ENCODE data around the gene SLC2A9. TPM values are rescaled to one million over a fixed set of nuclear protein-coding genes. Genes with fewer than 3 reads are reported as not detected.

The SLC2A9 gene
- total RNA-seq, 1 donor from 2014 or later, result 3.4 TPM

DNA sequence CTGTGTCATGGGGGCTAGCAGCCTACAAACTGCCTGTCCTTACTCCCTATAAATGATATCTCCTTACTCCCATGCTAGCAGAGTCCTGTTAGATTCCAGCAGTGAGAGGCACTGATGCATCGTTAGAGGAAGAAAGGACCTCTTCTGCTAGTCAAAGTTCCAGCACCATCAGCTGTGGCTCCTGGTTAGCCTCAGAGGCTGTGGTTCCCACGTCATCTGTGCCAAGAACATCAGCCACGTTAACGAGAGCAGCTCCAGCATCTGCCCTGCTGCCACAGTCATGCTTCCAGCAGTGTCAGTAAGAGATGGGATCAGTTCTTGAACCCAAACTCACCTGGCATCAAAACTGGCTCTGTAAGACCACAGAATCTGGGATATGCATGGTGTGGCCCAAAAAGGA lies 88.5 kb downstream of the SLC2A9 start:
- Mint-ChIP-seq H3K27ac (no peak overlapping the region), H3K4me3 (no peak overlapping the region), H3K36me3 (ENCODE audit: low read depth) (no peaks in the 10 kb centered on the region), H3K9me3 (no peaks in the 10 kb centered on the region), H3K4me1 (ENCODE audit: low read depth) (no peaks in the 10 kb centered on the region), H3K27me3 (ENCODE audit: insufficient read depth) (peaks cover 4% of the 10 kb centered on the region)
- no peak for DNase-seq (ENCODE audit: low spot score)
- intact Hi-C loops (cut with micrococcal nuclease), result no loop called here

DNA sequence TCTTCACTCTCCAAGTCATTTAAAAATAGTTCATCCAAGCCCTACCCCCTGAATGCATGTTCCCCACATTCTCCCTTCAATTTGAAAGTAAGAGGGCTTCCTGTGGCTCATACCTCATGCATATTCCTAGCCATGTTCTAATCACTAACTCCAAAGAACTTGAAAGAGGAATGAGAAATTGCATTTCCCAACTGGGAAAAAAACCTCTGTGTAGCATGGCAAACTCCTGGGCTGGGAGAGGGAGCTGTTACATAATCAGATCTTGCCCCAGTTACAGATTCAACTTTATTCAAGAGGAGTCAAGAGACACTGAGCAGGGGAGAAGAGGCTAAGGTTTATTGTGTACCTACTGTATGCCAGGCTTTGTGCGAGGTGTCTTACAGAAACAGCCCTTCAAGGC lies 90.2 kb downstream of the SLC2A9 start:
- no peak overlapping the region for H3K4me3 Mint-ChIP-seq
- H3K27ac Mint-ChIP-seq, result no peak overlapping the region
- no peaks in the 10 kb centered on the region for H3K4me1 Mint-ChIP-seq (ENCODE audit: low read depth)
- intact Hi-C loops (cut with micrococcal nuclease), result no loop called here
- no peaks in the 10 kb centered on the region for H3K9me3 Mint-ChIP-seq
- H3K36me3 Mint-ChIP-seq (ENCODE audit: low read depth), result no peaks in the 10 kb centered on the region
- peaks cover 4% of the 10 kb centered on the region for H3K27me3 Mint-ChIP-seq (ENCODE audit: insufficient read depth)
- DNase-seq (ENCODE audit: low spot score), result no peak

GRCh38 chr4:9929111-9929510 lies 92.2 kb downstream of the SLC2A9 start:
- no peak for DNase-seq (ENCODE audit: low spot score)
- Mint-ChIP-seq H3K4me3 (no peak overlapping the region), H3K27me3 (ENCODE audit: insufficient read depth) (peaks cover 2% of the 10 kb centered on the region), H3K4me1 (ENCODE audit: low read depth) (no peaks in the 10 kb centered on the region), H3K9me3 (no peaks in the 10 kb centered on the region), H3K27ac (no peak overlapping the region), H3K36me3 (ENCODE audit: low read depth) (no peaks in the 10 kb centered on the region)
- intact Hi-C loops (cut with micrococcal nuclease), result no loop called here

DNA sequence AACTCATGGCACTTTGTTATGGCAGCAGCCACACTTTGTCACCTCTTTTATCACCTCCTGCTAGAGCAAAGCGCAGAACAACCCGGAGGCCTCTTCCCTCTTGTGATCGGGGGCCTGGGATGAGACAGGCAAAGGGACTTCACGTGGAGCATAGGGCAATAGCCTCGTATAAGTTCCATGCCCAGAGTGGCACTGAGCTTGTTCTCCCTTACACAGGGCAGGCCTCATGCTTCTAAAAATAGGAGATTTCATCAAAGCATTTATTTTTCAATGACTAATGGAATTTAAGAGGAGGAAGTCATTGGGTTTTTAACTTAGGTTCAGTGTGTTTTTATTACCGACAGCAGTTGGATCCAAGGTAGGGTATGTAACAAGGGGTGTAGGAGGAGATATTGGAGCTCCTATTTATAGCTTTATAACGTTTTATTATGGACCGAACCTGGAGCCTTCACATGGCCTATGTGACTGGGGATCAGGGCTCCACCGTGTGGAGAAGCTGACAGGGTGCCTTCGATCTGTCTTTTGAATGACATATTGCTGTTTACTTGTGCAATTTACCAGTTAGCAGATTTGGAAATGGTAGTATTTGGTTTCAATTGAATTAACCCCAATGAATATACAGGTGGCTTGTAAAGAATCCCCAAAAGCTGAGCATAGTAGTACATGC lies 93.8 kb downstream of the SLC2A9 start:
- no peak for DNase-seq (ENCODE audit: low spot score)
- H3K27me3 Mint-ChIP-seq (ENCODE audit: insufficient read depth), result peaks cover 2% of the 10 kb centered on the region
- H3K4me3 Mint-ChIP-seq, result no peak overlapping the region
- no peak overlapping the region for H3K27ac Mint-ChIP-seq
- intact Hi-C loops (cut with micrococcal nuclease), result no loop called here
- H3K4me1 Mint-ChIP-seq (ENCODE audit: low read depth), result no peaks in the 10 kb centered on the region
- H3K36me3 Mint-ChIP-seq (ENCODE audit: low read depth), result no peaks in the 10 kb centered on the region
- H3K9me3 Mint-ChIP-seq, result no peaks in the 10 kb centered on the region

- Mint-ChIP-seq H3K9me3 (no peaks in the 10 kb centered on the region), H3K4me1 (ENCODE audit: low read depth) (no peaks in the 10 kb centered on the region), H3K4me3 (no peak overlapping the region), H3K27ac (no peak overlapping the region), H3K27me3 (ENCODE audit: insufficient read depth) (peaks cover 2% of the 10 kb centered on the region), H3K36me3 (ENCODE audit: low read depth) (no peaks in the 10 kb centered on the region)
- intact Hi-C loops (cut with micrococcal nuclease), result no loop called here
- DNase-seq (ENCODE audit: low spot score), result no peak
These were observed 94.7 kb downstream of the SLC2A9 start for GRCh38 chr4:9926586-9926985.

DNA sequence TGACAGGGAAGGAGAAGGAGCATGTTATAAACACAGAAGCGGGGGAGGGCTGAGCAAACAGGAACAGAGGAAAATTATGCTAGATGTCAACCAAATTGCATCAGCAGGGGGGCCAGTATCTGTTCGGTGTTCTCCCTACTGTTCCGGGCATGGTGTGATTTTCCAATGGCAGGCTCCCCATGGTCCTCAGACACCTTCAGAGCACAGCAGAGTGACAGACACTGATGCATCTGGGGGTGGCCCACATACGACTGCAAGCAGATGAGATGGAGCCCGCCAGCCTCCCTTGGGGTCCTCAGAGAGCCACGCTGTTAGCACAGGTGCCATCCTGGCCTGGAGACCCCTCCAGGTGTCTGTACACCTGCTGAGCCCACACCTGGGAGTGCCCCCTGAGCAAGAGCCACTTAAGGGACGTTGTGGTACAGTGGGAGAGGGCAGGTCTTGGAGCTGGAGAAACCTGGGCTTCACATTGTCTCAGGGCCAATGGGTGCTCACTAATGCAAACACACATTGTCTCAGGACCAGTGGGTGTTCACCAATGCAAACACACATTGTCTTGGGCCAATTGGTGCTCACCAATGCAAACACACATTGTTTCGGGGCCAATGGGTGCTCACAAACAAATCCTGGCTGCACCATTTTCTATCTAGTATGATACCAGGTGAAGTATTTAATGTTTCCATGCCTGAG lies 95.4 kb downstream of the SLC2A9 start:
- Mint-ChIP-seq H3K36me3 (ENCODE audit: low read depth) (no peaks in the 10 kb centered on the region), H3K9me3 (no peaks in the 10 kb centered on the region), H3K4me3 (no peak overlapping the region), H3K27ac (no peak overlapping the region), H3K4me1 (ENCODE audit: low read depth) (no peaks in the 10 kb centered on the region), H3K27me3 (ENCODE audit: insufficient read depth) (peaks cover 2% of the 10 kb centered on the region)
- intact Hi-C loops (cut with micrococcal nuclease), result no loop called here
- no peak for DNase-seq (ENCODE audit: low spot score)

- Mint-ChIP-seq H3K9me3 (no peaks in the 10 kb centered on the region), H3K4me1 (ENCODE audit: low read depth) (no peaks in the 10 kb centered on the region), H3K4me3 (no peak overlapping the region), H3K27me3 (ENCODE audit: insufficient read depth) (peaks cover 2% of the 10 kb centered on the region), H3K36me3 (ENCODE audit: low read depth) (no peaks in the 10 kb centered on the region), H3K27ac (no peak overlapping the region)
- DNase-seq (ENCODE audit: low spot score), result no peak
- intact Hi-C loops (cut with micrococcal nuclease), result no loop called here
These were observed 96.5 kb downstream of the SLC2A9 start for GRCh38 chr4:9924750-9925149.

GRCh38 chr4:9923195-9923812 lies 98.0 kb downstream of the SLC2A9 start:
- Mint-ChIP-seq H3K9me3 (no peaks in the 10 kb centered on the region), H3K4me1 (ENCODE audit: low read depth) (no peaks in the 10 kb centered on the region), H3K4me3 (no peak overlapping the region), H3K36me3 (ENCODE audit: low read depth) (no peaks in the 10 kb centered on the region), H3K27me3 (ENCODE audit: insufficient read depth) (no peaks in the 10 kb centered on the region), H3K27ac (no peak overlapping the region)
- intact Hi-C loops (cut with micrococcal nuclease), result no loop called here
- no peak for DNase-seq (ENCODE audit: low spot score)

- H3K4me3 Mint-ChIP-seq, result no peak overlapping the region
- H3K27me3 Mint-ChIP-seq (ENCODE audit: insufficient read depth), result no peaks in the 10 kb centered on the region
- no peak overlapping the region for H3K27ac Mint-ChIP-seq
- intact Hi-C loops (cut with micrococcal nuclease), result no loop called here
- no peaks in the 10 kb centered on the region for H3K9me3 Mint-ChIP-seq
- no peaks in the 10 kb centered on the region for H3K4me1 Mint-ChIP-seq (ENCODE audit: low read depth)
- H3K36me3 Mint-ChIP-seq (ENCODE audit: low read depth), result no peaks in the 10 kb centered on the region
- DNase-seq (ENCODE audit: low spot score), result no peak
These were observed 100.0 kb downstream of the SLC2A9 start for GRCh38 chr4:9921326-9921725.

DNA sequence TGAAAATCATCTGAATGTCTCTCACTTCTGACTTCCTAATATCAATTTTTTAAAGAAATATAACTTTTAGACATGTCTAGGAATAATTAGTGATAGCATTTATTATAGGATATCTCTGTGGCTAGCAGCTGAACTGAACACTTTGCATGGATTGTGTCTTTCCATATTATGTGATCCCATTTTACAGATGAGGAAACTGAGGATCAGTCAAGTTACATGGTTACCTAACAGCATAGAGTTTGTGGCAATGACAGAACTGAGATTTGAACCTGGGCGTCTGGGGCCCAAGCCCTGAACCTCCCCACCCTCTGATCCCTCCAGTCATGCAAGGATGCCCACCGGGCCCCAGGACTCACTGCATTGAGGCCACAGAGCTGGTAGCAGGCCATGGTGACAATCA lies 101.3 kb downstream of the SLC2A9 start:
- no peaks in the 10 kb centered on the region for H3K36me3 Mint-ChIP-seq (ENCODE audit: low read depth)
- intact Hi-C loops (cut with micrococcal nuclease), result no loop called here
- no peak overlapping the region for H3K27ac Mint-ChIP-seq
- H3K27me3 Mint-ChIP-seq (ENCODE audit: insufficient read depth), result no peaks in the 10 kb centered on the region
- H3K9me3 Mint-ChIP-seq, result no peaks in the 10 kb centered on the region
- no peak for DNase-seq (ENCODE audit: low spot score)
- H3K4me1 Mint-ChIP-seq (ENCODE audit: low read depth), result no peaks in the 10 kb centered on the region
- no peak overlapping the region for H3K4me3 Mint-ChIP-seq

GRCh38 chr4:9919047-9919446 lies 102.2 kb downstream of the SLC2A9 start:
- Mint-ChIP-seq H3K27ac (no peak overlapping the region), H3K9me3 (no peaks in the 10 kb centered on the region), H3K36me3 (ENCODE audit: low read depth) (no peaks in the 10 kb centered on the region), H3K4me3 (no peak overlapping the region), H3K27me3 (ENCODE audit: insufficient read depth) (no peaks in the 10 kb centered on the region), H3K4me1 (ENCODE audit: low read depth) (no peaks in the 10 kb centered on the region)
- DNase-seq (ENCODE audit: low spot score), result no peak
- intact Hi-C loops (cut with micrococcal nuclease), result no loop called here

GRCh38 chr4:9918484-9918883 lies 102.8 kb downstream of the SLC2A9 start:
- H3K36me3 Mint-ChIP-seq (ENCODE audit: low read depth), result no peaks in the 10 kb centered on the region
- no peaks in the 10 kb centered on the region for H3K4me1 Mint-ChIP-seq (ENCODE audit: low read depth)
- H3K9me3 Mint-ChIP-seq, result no peaks in the 10 kb centered on the region
- no peak overlapping the region for H3K27ac Mint-ChIP-seq
- no peaks in the 10 kb centered on the region for H3K27me3 Mint-ChIP-seq (ENCODE audit: insufficient read depth)
- intact Hi-C loops (cut with micrococcal nuclease), result no loop called here
- no peak overlapping the region for H3K4me3 Mint-ChIP-seq
- no peak for DNase-seq (ENCODE audit: low spot score)

- Mint-ChIP-seq H3K27ac (no peak overlapping the region), H3K4me3 (no peak overlapping the region), H3K27me3 (ENCODE audit: insufficient read depth) (peaks cover 2% of the 10 kb centered on the region), H3K9me3 (no peaks in the 10 kb centered on the region), H3K36me3 (ENCODE audit: low read depth) (no peaks in the 10 kb centered on the region), H3K4me1 (ENCODE audit: low read depth) (no peaks in the 10 kb centered on the region)
- intact Hi-C loops (cut with micrococcal nuclease), result no loop called here
- DNase-seq (ENCODE audit: low spot score), result no peak
These were observed 104.4 kb downstream of the SLC2A9 start for GRCh38 chr4:9916937-9917336.
